PFSK-1 (cell line): ENCODE results near the gene GATA2.

Experiments used
- FOXP2 ChIP-seq: optimal IDR thresholded peaks from 2 replicates; pipeline ENCODE3; 2011; ENCODE audit warnings: borderline replicate concordance, control low read depth, inconsistent platforms; ENCODE audit not compliant: insufficient read depth; ENCODE audit errors: extremely low read length, extremely low read depth
- POLR2AphosphoS5 ChIP-seq: IDR thresholded peaks from 2 replicates; pipeline ENCODE4 v1.6.1; 2012; ENCODE audit warnings: low read depth, mild to moderate bottlenecking, control low read depth, low read length, moderate library complexity
- SIN3A ChIP-seq: IDR thresholded peaks from 2 replicates; pipeline ENCODE4 v1.6.1; 2012; ENCODE audit warnings: mild to moderate bottlenecking, low read length, moderate library complexity, borderline replicate concordance; ENCODE audit not compliant: insufficient read depth
- TAF1 ChIP-seq: IDR thresholded peaks from 2 replicates; pipeline ENCODE4 v1.6.1; 2012; ENCODE audit warnings: low read length, control low read depth, borderline replicate concordance; ENCODE audit not compliant: insufficient read depth
- TF ChIP-seq, protein P1 (sequence below), 2 experiments: IDR thresholded peaks; 2 replicates each; pipeline versions ENCODE4 v1.6.1 to v1.8.0; 2011 to 2012; ENCODE audit warnings: low read depth in 2 of 2, low read length in 2 of 2, control low read depth in 1 of 2, inconsistent platforms in 1 of 2, mild to moderate bottlenecking in 1 of 2, moderate library complexity in 1 of 2; ENCODE audit not compliant: insufficient read depth in 1 of 2

The GATA2 gene

DNA sequence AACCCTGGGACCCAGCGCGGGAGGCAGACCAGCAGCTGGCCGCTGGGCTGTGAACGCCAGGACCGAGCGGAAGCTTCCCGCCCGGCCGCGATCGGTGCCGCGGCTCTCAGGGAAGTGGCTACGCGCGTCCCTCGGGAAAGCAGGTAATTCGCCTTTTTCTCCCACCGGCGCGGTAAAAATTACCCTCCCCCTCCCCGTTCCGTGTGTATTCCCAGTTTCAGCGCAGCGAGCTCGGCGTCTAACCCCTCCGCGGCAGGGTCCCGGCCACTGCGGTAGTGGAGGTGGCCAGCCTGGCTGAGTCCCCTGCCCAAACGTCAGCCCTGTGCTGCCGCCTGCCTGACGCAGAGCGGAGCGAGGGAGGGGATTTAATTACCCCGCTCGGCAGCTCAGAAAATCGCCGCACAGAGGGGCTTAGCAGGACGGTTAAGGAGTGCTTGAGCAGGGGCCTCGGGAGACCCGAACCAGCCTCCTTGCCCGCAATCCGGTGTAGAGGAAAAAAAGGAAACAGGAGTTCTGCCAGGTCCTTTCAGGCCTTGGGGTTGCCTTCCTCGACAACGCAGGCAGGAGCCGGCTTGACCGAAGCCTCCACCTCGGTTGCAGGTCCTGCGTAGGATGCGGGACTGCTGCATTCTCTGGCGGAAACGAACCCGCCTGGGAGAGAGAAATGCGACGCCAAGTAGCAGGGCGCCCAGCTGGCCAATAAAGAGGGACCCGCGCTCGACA is 2.9 kb downstream of the GATA2 start:
- TF ChIP-seq POLR2AphosphoS5 = no peak
- 0 out of 2 replicates have a peak, but pooled peaks have one; percentile 9 for TF ChIP-seq SIN3A
- TF ChIP-seq TAF1 = peak; percentile 36; the same call in 1 of the 2 replicates

DNA sequence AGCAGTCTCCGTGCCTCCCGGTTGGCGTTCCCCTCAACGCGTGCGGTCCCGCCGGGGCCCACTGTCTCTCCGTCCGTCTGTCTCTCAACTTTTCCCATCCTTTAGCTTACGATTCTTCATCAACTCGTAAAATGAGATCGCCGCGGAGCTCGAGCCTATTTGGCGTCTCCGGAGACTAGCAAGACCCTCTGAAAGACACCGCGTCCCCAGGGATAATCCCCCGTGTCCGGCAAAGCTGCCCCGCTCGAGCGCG is 3.4 kb downstream of the GATA2 start:
- no peak for TF ChIP-seq FOXP2
- no peak for TF ChIP-seq POLR2AphosphoS5
- TF ChIP-seq, protein P1, sequence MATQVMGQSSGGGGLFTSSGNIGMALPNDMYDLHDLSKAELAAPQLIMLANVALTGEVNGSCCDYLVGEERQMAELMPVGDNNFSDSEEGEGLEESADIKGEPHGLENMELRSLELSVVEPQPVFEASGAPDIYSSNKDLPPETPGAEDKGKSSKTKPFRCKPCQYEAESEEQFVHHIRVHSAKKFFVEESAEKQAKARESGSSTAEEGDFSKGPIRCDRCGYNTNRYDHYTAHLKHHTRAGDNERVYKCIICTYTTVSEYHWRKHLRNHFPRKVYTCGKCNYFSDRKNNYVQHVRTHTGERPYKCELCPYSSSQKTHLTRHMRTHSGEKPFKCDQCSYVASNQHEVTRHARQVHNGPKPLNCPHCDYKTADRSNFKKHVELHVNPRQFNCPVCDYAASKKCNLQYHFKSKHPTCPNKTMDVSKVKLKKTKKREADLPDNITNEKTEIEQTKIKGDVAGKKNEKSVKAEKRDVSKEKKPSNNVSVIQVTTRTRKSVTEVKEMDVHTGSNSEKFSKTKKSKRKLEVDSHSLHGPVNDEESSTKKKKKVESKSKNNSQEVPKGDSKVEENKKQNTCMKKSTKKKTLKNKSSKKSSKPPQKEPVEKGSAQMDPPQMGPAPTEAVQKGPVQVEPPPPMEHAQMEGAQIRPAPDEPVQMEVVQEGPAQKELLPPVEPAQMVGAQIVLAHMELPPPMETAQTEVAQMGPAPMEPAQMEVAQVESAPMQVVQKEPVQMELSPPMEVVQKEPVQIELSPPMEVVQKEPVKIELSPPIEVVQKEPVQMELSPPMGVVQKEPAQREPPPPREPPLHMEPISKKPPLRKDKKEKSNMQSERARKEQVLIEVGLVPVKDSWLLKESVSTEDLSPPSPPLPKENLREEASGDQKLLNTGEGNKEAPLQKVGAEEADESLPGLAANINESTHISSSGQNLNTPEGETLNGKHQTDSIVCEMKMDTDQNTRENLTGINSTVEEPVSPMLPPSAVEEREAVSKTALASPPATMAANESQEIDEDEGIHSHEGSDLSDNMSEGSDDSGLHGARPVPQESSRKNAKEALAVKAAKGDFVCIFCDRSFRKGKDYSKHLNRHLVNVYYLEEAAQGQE (IDR thresholded peaks at IDR 0.05; ENCODE audit: insufficient read depth in 1 of 2, low read depth in 2 of 2, low read length in 2 of 2) = no peak
- no peak for TF ChIP-seq SIN3A
- TF ChIP-seq TAF1 = no peak

DNA sequence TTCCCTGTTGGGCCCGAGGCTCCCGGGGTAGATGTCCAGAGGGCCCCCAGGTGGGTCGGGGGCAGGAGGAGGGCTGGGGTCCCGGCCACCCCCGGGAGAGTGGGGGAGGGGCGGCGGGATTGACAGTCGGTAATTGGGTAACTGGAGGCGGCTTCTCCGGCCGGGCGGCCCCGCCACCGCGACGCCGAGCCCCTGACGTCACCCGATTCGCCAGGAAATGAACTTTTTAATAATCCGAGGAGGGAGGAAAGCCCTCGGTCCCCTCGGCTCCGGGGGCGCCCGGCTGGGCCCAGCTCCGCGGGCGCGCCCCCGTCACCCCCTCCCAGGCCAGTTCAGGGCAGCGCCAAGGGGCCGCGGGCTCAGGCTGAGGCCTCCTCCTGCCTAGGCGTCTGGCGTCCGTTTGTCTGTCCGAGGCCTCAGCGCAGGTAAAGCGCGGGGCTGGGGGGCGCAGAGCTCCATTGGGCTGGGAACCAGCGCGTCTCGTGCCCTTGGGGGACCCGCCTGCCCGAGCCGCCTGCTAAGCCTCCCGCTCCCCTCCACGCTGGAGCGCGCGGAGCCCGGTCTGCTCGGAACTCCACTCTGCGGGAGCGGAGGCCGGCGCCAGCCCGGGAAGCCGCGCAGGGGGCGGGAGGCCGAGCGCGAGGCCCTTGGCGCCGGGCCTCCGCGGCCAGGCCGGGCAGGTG is 3.9 kb downstream of the GATA2 start:
- TF ChIP-seq FOXP2 (no peak), TAF1 (0 out of 2 replicates have a peak, but pooled peaks have one; percentile 18)
- TF ChIP-seq, protein P1 (IDR thresholded peaks at IDR 0.05; ENCODE audit: insufficient read depth in 1 of 2, low read depth in 2 of 2, low read length in 2 of 2) = no peak

DNA sequence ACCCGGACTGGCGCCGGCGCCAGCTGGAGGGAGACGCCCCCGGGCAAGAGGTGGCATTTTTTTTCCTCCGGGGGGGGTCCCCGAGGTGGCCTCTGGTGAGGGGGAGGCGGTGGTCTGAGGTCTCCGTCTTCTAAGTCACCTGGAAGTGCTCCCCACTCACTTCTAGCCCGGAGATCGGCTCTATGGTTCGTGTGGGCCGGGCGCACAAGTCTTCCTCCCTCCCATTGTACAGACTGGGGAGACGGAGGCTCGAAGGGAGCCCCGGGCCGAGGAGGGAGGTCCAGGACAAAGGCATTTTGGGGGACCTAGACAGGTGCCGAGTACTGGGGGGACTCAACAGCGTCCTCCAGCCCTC is 4.4 kb downstream of the GATA2 start:
- TF ChIP-seq, protein P1 (IDR thresholded peaks at IDR 0.05; ENCODE audit: insufficient read depth in 1 of 2, low read depth in 2 of 2, low read length in 2 of 2) = no peak
- TF ChIP-seq SIN3A = no peak
- no peak for TF ChIP-seq TAF1
- no peak for TF ChIP-seq POLR2AphosphoS5
- TF ChIP-seq FOXP2 = no peak

DNA sequence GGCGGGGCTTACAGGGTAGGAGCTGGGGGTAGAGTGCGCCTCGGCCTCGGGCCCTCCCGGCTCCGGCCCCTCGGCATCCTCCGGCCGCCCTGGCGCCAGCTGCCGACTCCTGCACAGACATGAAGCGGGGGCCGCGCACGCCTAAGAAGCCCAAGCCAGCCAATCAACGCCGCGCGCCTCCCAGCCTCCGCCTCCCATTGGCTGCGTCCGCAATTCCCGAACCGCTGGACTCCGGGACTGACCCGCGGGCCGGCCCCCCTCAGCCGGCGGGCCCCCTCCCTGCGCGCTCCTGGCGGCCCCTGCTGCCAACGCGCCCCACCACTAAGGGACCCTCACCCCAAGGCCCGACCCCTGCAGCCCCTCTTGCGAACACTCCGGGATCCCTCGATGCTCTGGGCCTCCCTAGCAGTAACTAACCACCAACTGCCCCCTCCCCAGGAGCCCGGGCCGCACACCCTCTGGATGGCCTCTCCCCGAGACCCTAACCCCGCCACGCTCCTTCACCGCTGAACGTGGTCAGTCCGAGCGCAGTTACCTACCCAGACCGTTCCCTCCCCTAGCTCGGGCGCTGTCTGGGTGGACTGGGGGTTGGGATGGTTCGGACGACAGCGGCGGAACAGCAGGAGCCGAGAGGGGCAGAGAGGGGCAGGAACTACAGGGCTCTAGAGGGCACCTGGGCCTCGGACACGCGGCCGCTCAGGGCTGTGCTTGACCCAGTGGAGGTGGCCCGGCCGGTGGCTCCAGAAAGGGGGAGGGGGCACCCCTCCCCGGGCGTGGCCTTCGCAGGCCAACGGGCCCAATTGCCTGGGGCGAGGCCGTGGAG is 5.0 kb downstream of the GATA2 start:
- TF ChIP-seq SIN3A (no peak), TAF1 (peak; percentile 73; the same call in 1 of the 2 replicates), POLR2AphosphoS5 (peak; percentile 85)
- TF ChIP-seq, protein P1 (IDR thresholded peaks at IDR 0.05; ENCODE audit: insufficient read depth in 1 of 2, low read depth in 2 of 2, low read length in 2 of 2) = no peak
